PC-9 (cell line): Measurements from ENCODE around the gene PLA2G2C.

Experiments
- CTCF ChIP-seq: fragments of 200-600 bp; sonication (generic); conservative IDR thresholded peaks from 2 replicates; pipeline ENCODE4 v1.6.1; 2017; ENCODE audit warnings: mixed run types, antibody characterized with exemption, mild to moderate bottlenecking, moderate library complexity
- EZH2 ChIP-seq: fragments of 200-600 bp; sonication (generic); IDR thresholded peaks from 2 replicates; pipeline ENCODE4 v1.8.0; 2017; ENCODE audit warnings: antibody characterized with exemption, low read depth

GRCh38 chr1:20198918-20199317, 12.6 kb upstream of the PLA2G2C start:
- TF ChIP-seq CTCF (no peak), EZH2 (no peak)
